Mesodermal cell (in vitro differentiated cells): ENCODE results near the gene DCAF12L2. TPM values are rescaled to one million over a fixed set of nuclear protein-coding genes. Genes with fewer than 3 reads are reported as not detected.
"Not testable (repeated sequence)": the region's sequence is repeated elsewhere in the genome, so short reads cannot be mapped to it uniquely, and the experiment has no call there.

Experiments
- H3K27ac ChIP-seq: 2 replicates; pipeline ENCODE4 v1.7.0; 2013; ENCODE audit warnings: mild to moderate bottlenecking, low read depth, low read length, moderate library complexity; ENCODE audit not compliant: severe bottlenecking
- H3K36me3 ChIP-seq: 2 replicates; pipeline ENCODE4 v1.7.1; 2013; ENCODE audit warnings: mild to moderate bottlenecking, low read length, moderate library complexity; ENCODE audit not compliant: control insufficient read depth, insufficient read depth
- H3K4me1 ChIP-seq: one replicate; pipeline ENCODE4 v1.7.1; 2013; ENCODE audit warnings: mild to moderate bottlenecking, low read length; ENCODE audit not compliant: insufficient read depth, control insufficient read depth, poor library complexity, severe bottlenecking
- H3K4me3 ChIP-seq: 2 replicates; pipeline ENCODE4 v1.7.0; 2013; ENCODE audit warnings: low read length, control low read depth, mild to moderate bottlenecking; ENCODE audit not compliant: insufficient read depth, poor library complexity, severe bottlenecking; ENCODE audit errors: extremely low read depth
- H3K9me3 ChIP-seq: 2 replicates; pipeline ENCODE4 v1.7.1; 2013; ENCODE audit warnings: mild to moderate bottlenecking, low read length, moderate library complexity; ENCODE audit not compliant: control insufficient read depth
- WGBS, 2 experiments: methylation state at CpG; one replicate each; pipeline ENCODE4 v1.1.5; 2013; ENCODE audit warnings: missing lambda C conversion rate in 2 of 2; ENCODE audit not compliant: insufficient coverage in 2 of 2; 5-methylcytosine and 5-hydroxymethylcytosine counted together
- polyA plus RNA-seq, 2 experiments: library from polyadenylated mRNA; stranded (reverse); fragments of 50-300 nt; gene quantifications; one replicate each; pipeline ENCODE4 v1.2.3, GENCODE V29; 2013

Gene DCAF12L2
- 0.66 TPM for polyA plus RNA-seq (2013, experiment 1 of 2)
- polyA plus RNA-seq (2013, experiment 2 of 2): 0.61 TPM

DNA sequence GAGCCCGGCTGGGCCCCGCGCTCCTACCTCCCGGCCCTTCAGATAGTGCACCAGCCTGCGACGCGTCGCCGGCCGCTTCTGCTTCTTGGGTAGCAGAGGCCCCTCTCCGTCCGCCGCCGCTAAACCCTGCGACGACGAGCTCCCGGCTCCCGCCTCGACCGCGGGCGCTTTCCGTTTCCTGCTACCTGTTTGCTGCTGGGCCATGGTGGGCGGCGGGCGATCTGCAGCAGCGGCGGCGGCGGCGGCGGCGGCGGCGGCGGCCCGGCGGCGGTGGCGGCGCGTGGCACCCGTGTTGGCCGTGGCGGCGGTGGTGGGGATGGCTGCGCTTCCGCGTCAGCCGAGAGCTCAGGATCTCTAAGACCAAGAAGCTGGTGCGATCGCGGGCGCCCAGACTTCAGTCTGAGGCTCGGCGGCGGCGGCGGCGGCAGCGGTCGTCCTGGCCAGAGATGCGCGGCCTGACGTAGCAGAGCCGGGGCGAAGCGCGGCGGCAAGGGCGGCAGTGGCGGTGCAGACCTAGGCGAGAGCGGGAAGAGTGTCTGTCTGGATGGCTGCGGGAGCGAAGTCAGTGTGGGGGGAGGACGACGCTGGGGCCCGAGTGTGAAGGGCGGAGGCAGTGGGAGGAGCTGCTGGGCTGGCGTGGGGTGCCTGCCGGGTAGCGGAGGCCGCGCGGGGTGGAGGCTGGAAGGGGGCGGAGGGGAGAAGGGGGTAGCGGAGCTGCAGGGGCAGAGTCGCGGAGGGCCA lies at the start of gene DCAF12L2:
Gene DCAF12L2, minus strand, starts transcription at position 569 of the 741 bp plus-strand sequence. Its CDS starts 365 bp downstream, at position 204.
- no peaks in the 10 kb centered on the region for H3K9me3 ChIP-seq
- H3K36me3 ChIP-seq: no peaks in the 10 kb centered on the region
- peak within 1 kb of the TSS; percentile 31 for H3K4me3 ChIP-seq
- no peak within 1 kb of the TSS for H3K27ac ChIP-seq
- 0% methylated on average over 4 to 13 of the region's 91 CpGs for WGBS, 2 experiments
- H3K4me1 ChIP-seq: no peaks in the 10 kb centered on the region

GRCh38 chrX:126190888-126191287 lies 24.8 kb upstream of the DCAF12L2 start:
- H3K27ac ChIP-seq, H3K36me3 ChIP-seq, H3K4me3 ChIP-seq, H3K9me3 ChIP-seq, H3K4me1 ChIP-seq: not testable (repeated sequence)
- 88 to 100% methylated on average over 5 to 17 of the region's 21 CpGs for WGBS, 2 experiments

DNA sequence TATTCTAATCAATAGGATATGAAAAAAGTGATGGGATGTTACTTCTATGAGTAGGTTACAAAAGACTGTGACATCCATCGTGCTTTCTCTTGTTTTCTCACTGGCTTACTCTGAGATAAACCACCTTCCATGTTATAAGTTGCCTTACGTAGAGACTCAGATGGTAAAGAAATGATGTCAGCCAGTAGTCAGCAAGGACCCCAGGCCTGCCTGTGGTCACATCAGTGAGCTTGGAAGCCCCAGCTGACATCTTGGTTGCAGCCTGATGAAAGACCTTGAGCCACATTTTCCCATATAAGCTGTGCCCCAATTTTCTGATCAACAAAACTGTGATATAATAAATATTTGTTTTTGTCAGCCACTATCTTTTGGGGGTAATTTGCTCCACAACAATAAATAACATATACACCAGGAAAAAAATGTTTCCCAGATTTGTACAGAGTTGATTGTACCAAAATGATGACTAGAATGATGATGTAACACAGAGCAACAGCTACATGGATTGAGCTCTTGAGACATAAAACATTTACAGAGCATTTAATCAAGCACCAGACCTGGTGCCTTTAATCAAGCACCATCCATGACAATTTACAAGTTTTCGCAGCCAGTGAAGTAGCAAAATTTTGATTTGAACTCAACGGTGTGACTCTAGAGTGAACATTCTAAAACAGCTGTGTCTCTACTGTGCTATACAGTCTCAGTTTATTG lies 11.2 kb upstream of the DCAF12L2 start:
- H3K4me3 ChIP-seq: no peak overlapping the region
- no peaks in the 10 kb centered on the region for H3K4me1 ChIP-seq
- 100% methylated on average over 1 of the region's 4 CpGs; no CpG with 5 or more reads in 1 of the 2 experiments for WGBS, 2 experiments
- no peaks in the 10 kb centered on the region for H3K9me3 ChIP-seq
- H3K27ac ChIP-seq: no peak overlapping the region
- no peaks in the 10 kb centered on the region for H3K36me3 ChIP-seq

DNA sequence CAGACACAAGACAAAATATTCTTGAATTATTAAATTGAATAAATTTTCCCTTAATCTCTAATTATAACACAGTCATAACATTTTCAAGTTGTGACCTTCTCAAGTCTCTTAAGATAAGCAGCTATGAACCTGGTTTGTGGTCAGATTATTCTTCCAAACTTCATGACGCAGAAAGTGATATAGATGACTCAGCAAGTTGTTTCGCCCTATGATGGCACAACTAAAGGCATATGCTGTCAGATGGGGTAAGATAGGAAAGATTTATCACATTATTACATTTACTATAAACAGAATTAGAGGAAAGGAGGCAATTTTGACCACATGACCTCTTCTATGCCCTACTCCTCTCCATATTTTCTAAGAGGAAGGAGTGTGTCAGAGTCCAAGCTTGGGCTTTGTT lies 4.6 kb upstream of the DCAF12L2 start:
- Histone ChIP-seq H3K4me1 (no peaks in the 10 kb centered on the region), H3K27ac (no peak overlapping the region), H3K36me3 (no peaks in the 10 kb centered on the region), H3K9me3 (no peaks in the 10 kb centered on the region), H3K4me3 (no peak overlapping the region)
- WGBS, 2 experiments: no CpG with 5 or more reads among the region's 2 CpGs

- H3K4me1 ChIP-seq: no peaks in the 10 kb centered on the region
- no peaks in the 10 kb centered on the region for H3K36me3 ChIP-seq
- no CpG with 5 or more reads among the region's 3 CpGs for WGBS, 2 experiments
- H3K4me3 ChIP-seq: no peak overlapping the region
- no peak overlapping the region for H3K27ac ChIP-seq
- no peaks in the 10 kb centered on the region for H3K9me3 ChIP-seq
Observed at GRCh38 chrX:126167560-126167959, 1.5 kb upstream of the DCAF12L2 start.

- 87 to 95% methylated on average over 8 to 14 of the region's 24 CpGs for WGBS, 2 experiments
- H3K27ac ChIP-seq: no peak overlapping the region
- H3K4me3 ChIP-seq: peak overlapping the region; percentile 16
- no peaks in the 10 kb centered on the region for H3K36me3 ChIP-seq
- no peaks in the 10 kb centered on the region for H3K4me1 ChIP-seq
- H3K9me3 ChIP-seq: no peaks in the 10 kb centered on the region
Observed at GRCh38 chrX:126165401-126165720, 728 bp downstream of the DCAF12L2 start.

DNA sequence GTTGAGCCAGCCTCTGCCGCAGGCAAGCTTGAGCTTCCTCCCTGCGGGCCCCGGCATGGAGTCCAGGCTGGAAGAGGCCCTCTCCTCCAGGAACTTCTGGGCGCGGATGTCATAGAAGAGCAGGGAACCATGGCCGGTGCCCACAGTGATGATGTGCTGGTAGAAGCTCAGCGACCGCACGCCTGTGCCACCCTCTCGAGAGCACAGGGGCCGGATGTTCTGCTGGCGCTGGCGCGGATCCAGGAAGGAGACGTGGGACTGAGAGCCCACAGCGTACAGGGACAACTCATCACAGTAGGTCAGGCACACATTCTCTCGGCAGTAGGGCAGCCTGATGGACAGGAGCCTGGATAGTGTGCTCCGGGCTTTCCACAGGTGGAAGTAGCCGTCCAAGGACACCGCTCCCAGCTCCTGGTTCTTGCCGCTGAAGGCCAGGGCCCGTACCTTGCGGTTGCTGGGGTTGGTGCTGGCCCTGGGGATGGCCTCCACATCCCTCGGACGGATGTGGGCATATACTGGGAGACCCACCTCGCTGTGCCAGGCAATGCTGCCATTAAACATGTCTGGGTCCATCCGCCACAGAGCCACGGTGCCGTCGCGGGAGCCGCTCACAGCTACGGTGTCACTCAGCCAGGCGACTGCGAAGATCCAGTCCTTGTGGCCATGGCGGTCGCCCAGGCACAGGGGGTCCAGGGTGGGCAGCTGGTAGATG lies 1.2 kb downstream of the DCAF12L2 start:
- H3K4me3 ChIP-seq: no peak overlapping the region
- no peak overlapping the region for H3K27ac ChIP-seq
- no peaks in the 10 kb centered on the region for H3K9me3 ChIP-seq
- no peaks in the 10 kb centered on the region for H3K4me1 ChIP-seq
- whole genome bisulfite sequencing, 2 experiments: 93 to 95% methylated on average over 11 to 22 of the region's 37 CpGs
- H3K36me3 ChIP-seq: no peaks in the 10 kb centered on the region

DNA sequence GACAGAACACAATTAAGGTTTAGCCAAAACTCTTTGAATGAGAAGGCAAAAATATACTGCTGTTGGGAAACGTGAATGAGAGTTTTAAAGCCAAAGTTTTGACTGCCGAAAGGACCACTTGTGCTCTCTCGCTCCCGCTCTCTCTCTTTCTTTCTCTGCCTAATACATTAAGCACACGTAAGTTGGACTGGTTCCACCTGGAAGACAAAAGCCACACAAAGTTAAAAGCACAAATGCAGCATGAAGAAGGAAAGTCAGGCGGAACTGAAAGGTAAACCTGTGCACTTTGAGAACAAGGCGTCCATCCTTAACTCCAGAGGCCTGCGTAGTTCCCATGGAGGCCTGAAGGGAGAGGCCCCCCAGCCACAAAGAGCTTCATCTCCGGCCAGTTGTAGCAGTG lies 1.9 kb downstream of the DCAF12L2 start:
- no peaks in the 10 kb centered on the region for H3K9me3 ChIP-seq
- H3K27ac ChIP-seq: no peak overlapping the region
- H3K4me1 ChIP-seq: no peaks in the 10 kb centered on the region
- H3K4me3 ChIP-seq: no peak overlapping the region
- WGBS, 2 experiments: 74% methylated on average over 4 of the region's 9 CpGs; no CpG with 5 or more reads in 1 of the 2 experiments
- no peaks in the 10 kb centered on the region for H3K36me3 ChIP-seq

GRCh38 chrX:126141014-126141413 lies 25.1 kb downstream of the DCAF12L2 start:
- WGBS, 2 experiments: no CpG with 5 or more reads among the region's 2 CpGs
- no peak overlapping the region for H3K27ac ChIP-seq
- H3K36me3 ChIP-seq: no peaks in the 10 kb centered on the region
- no peak overlapping the region for H3K4me3 ChIP-seq
- no peaks in the 10 kb centered on the region for H3K9me3 ChIP-seq
- no peaks in the 10 kb centered on the region for H3K4me1 ChIP-seq

DNA sequence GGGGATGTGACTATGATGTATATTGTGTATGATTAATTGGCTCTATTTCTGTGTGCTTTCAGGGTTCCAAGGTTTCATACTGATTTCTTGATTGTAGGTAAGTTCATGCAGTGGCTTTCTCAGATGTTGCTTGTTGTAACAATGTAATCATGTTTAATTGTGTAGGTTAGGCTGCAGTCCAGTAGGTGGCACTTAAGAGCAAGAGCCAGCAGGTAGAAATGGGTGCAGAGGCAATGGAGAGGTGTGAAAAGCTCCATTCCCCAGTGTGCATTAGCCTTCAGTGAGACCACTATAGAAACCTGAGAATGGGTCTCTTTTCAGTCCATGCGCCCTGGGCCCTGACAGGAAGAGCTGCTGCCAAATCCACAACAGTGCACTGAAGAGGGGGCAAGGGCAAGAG lies 28.2 kb downstream of the DCAF12L2 start:
- Histone ChIP-seq H3K36me3 (no peaks in the 10 kb centered on the region), H3K9me3 (no peaks in the 10 kb centered on the region), H3K4me3 (no peak overlapping the region), H3K27ac (no peak overlapping the region), H3K4me1 (no peaks in the 10 kb centered on the region)
- 100% methylated on average over 1 of the region's 1 CpG; no CpG with 5 or more reads in 1 of the 2 experiments for WGBS, 2 experiments
